OCI-LY7 (cell line): Measurements from ENCODE around the gene SCN2A. TPM values are rescaled to one million over a fixed set of nuclear protein-coding genes. Genes with fewer than 3 reads are reported as not detected.
"Not testable (repeated sequence)": the region's sequence is repeated elsewhere in the genome, so short reads cannot be mapped to it uniquely, and the experiment has no call there.

ENCODE experiments used
- BruUV-seq: library from RNA; stranded (reverse); fragments of 400-500 nt; replicated peaks from 2 replicates; lab custom pipeline; 2021; lab: Mats Ljungman, UMichigan
- CTCF ChIA-PET: fragments of 300-600 bp; sonication (Branson Sonifier 250); formaldehyde crosslinking; loops from one replicate; lab custom pipeline; 2022; ENCODE audit warnings: antibody characterized with exemption; ENCODE audit not compliant: unreplicated experiment; lab: Charles Lee
- POLR2A ChIA-PET: fragments of 300-600 bp; sonication (Branson Sonifier 250); formaldehyde crosslinking; loops from one replicate; lab custom pipeline; 2022; ENCODE audit warnings: antibody characterized with exemption; lab: Charles Lee
- DNase-seq: peaks from one replicate; pipeline ENCODE4 v3.0.0-alpha.2; 2015; ENCODE audit warnings: low spot score
- H2AFZ ChIP-seq: fragments of 200-600 bp; sonication (generic), shearing (Covaris generic); 2 replicates; pipeline ENCODE4 v1.6.1; 2014; ENCODE audit warnings: mild to moderate bottlenecking, antibody characterized with exemption, low read length, moderate library complexity
- H3K27ac ChIP-seq: fragments of 200-600 bp; sonication (generic); 2 replicates; pipeline ENCODE4 v1.5.1; 2014; ENCODE audit warnings: mixed run types, low read depth, mild to moderate bottlenecking, moderate library complexity, low read length, inconsistent platforms; ENCODE audit not compliant: poor library complexity, severe bottlenecking
- H3K36me3 ChIP-seq: fragments of 200-600 bp; sonication (generic); 2 replicates; pipeline ENCODE4 v1.6.1; 2014; ENCODE audit warnings: mild to moderate bottlenecking, antibody characterized with exemption, low read length, moderate library complexity, mixed read lengths; ENCODE audit not compliant: insufficient read depth
- H3K4me1 ChIP-seq: fragments of 200-600 bp; sonication (generic); 2 replicates; pipeline ENCODE4 v1.5.1; 2014; ENCODE audit warnings: mild to moderate bottlenecking, low read length; ENCODE audit not compliant: insufficient read depth, poor library complexity, severe bottlenecking
- H3K4me2 ChIP-seq: fragments of 200-600 bp; sonication (generic); 2 replicates; pipeline ENCODE4 v1.6.1; 2014; ENCODE audit warnings: mild to moderate bottlenecking, low read length
- H3K4me3 ChIP-seq: fragments of 200-600 bp; sonication (generic); 2 replicates; pipeline ENCODE4 v1.5.1; 2014; ENCODE audit warnings: mild to moderate bottlenecking, low read depth, low read length; ENCODE audit not compliant: poor library complexity, severe bottlenecking
- H3K79me2 ChIP-seq: fragments of 200-600 bp; sonication (generic); 2 replicates; pipeline ENCODE4 v1.6.1; 2016; ENCODE audit warnings: low read depth, mild to moderate bottlenecking, low read length, moderate library complexity, mixed read lengths; ENCODE audit not compliant: insufficient read depth
- H3K9me2 ChIP-seq: fragments of 200-600 bp; sonication (generic); 2 replicates; pipeline ENCODE4 v1.6.1; 2016; ENCODE audit warnings: mild to moderate bottlenecking, low read length, mixed read lengths; ENCODE audit not compliant: insufficient read depth
- H3K9me3 ChIP-seq: fragments of 200-600 bp; sonication (generic); 2 replicates; pipeline ENCODE4 v1.6.1; 2014; ENCODE audit warnings: mild to moderate bottlenecking, mixed run types, low read length, mixed read lengths
- H4K20me1 ChIP-seq: fragments of 200-600 bp; sonication (generic); 2 replicates; pipeline ENCODE4 v1.6.1; 2014; ENCODE audit warnings: mild to moderate bottlenecking, antibody characterized with exemption, low read length, moderate library complexity, mixed read lengths; ENCODE audit not compliant: insufficient read depth
- CTCF ChIP-seq: fragments of 200-600 bp; sonication (generic); conservative IDR thresholded peaks from 2 replicates; pipeline ENCODE4 v1.5.1; 2014; ENCODE audit warnings: mild to moderate bottlenecking, antibody characterized with exemption, low read length, moderate library complexity, mixed read lengths
- EZH2phosphoT487 ChIP-seq: fragments of 200-600 bp; sonication (generic); IDR thresholded peaks from 2 replicates; pipeline ENCODE4 v1.6.1; 2018; ENCODE audit warnings: low read depth, borderline replicate concordance, mild to moderate bottlenecking, mixed run types, antibody characterized with exemption, low read length, moderate library complexity, mixed read lengths
- intact Hi-C: fragments of 100-400 bp; cut with micrococcal nuclease; formaldehyde crosslinking; loops from one replicate; pipeline ENCODE4 v1.10.0; 2022; ENCODE audit not compliant: unreplicated experiment
- total RNA-seq, 2 experiments: library from RNA; depleted of rRNA in 1 of 2; stranded (reverse); fragments of >200 nt in 1 of 2; shearing (Covaris generic) in 1 of 2; gene quantifications; 2 replicates each; pipeline ENCODE4 v1.2.3, GENCODE V29; 2014 to 2022

The SCN2A gene
- total RNA-seq, 2 experiments from 2014 or later: not detected

DNA sequence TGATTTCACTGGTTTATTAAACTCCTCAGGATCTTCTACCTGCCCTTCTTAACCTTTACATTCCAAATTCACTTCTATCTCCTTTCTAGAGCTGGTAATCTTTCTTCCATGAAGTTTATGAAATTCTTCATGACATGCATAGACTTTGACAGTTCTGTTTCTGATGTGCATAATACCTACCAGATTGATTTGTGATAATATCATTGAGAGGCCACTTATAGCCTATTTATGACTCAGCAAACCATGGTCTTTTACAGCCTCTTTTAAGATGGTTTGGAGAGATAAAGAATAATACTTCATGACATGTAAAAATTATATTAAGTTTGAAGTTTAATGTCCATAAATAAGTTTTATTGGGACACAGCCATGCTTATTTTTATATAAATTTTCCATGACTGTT lies 14.0 kb downstream of the SCN2A start:
- H3K9me2 ChIP-seq: no peaks in the 10 kb centered on the region
- no peak for TF ChIP-seq EZH2phosphoT487
- TF ChIP-seq CTCF: no peak
- no peak overlapping the region for H3K4me3 ChIP-seq
- intact Hi-C loops: no loop called here
- no peaks in the 10 kb centered on the region for H3K9me3 ChIP-seq
- no peak overlapping the region for H3K4me2 ChIP-seq
- no peaks in the 10 kb centered on the region for H3K79me2 ChIP-seq
- H3K4me1 ChIP-seq: no peaks in the 10 kb centered on the region
- no peaks in the 10 kb centered on the region for H3K36me3 ChIP-seq
- H3K27ac ChIP-seq: no peak overlapping the region
- ChIA-PET POLR2A (no interaction called here), CTCF (no interaction called here)
- no peak for DNase-seq
- no peaks in the 10 kb centered on the region for H4K20me1 ChIP-seq
- H2AFZ ChIP-seq: no peak overlapping the region
- no TSS peak for BruUV-seq

GRCh38 chr2:165256618-165257017 lies 17.4 kb downstream of the SCN2A start:
- Histone ChIP-seq H3K36me3 (no peaks in the 10 kb centered on the region), H2AFZ (no peak overlapping the region), H3K9me3 (no peaks in the 10 kb centered on the region), H3K4me1 (no peaks in the 10 kb centered on the region), H3K4me2 (no peak overlapping the region), H4K20me1 (no peaks in the 10 kb centered on the region), H3K79me2 (no peaks in the 10 kb centered on the region), H3K9me2 (no peaks in the 10 kb centered on the region), H3K27ac (no peak overlapping the region), H3K4me3 (no peak overlapping the region)
- TF ChIP-seq CTCF: no peak
- TF ChIP-seq EZH2phosphoT487: no peak
- BruUV-seq: no TSS peak
- DNase-seq: no peak
- ChIA-PET CTCF (no interaction called here), POLR2A (interaction anchor here (0.6 kb wide), 1 partner anchor 128 kb away, joined by 3 read pairs; no protein-coding TSS in a partner anchor)
- intact Hi-C loops: no loop called here

DNA sequence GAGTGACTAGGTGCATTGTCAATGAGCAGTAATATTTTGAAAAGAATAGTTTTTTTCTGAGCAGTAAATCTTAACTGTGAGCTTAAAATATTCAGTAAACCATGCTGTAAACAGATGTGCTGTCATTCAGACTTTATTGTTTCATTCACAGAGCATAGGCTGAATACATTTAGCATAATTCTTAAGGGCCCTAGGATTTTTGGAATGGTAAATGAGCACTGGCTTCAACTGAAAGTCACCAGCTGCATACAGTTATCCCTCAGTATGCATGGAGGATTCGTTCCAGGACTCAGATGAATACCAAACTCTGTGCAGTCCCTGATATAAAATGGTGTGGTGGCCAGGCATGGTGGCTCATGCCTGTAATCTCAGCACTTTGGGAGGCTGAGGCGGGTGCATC lies 21.1 kb downstream of the SCN2A start:
- DNase-seq, H3K27ac ChIP-seq, H3K36me3 ChIP-seq, H3K9me3 ChIP-seq, H2AFZ ChIP-seq, intact Hi-C loops, H3K4me3 ChIP-seq, H3K4me2 ChIP-seq, H3K9me2 ChIP-seq, H4K20me1 ChIP-seq, H3K4me1 ChIP-seq, CTCF ChIA-PET, H3K79me2 ChIP-seq, BruUV-seq: not testable (repeated sequence)
- POLR2A ChIA-PET: interaction anchor here (1.0 kb wide), 1 partner anchor 9 kb away, joined by 3 read pairs; no protein-coding TSS in a partner anchor
